Measurements from ENCODE around the gene TBC1D8.

The TBC1D8 gene

GRCh38 chr2:101135412-101136296, 15.5 kb downstream of the TBC1D8 start:
- H3K4me3 ChIP-seq (ENCODE audit: low read depth, low read length): no peak overlapping the region
- DNase-seq (ENCODE audit: low read depth): no peak
- no peak for TF ChIP-seq POLR2A (IDR thresholded peaks at IDR 0.05; ENCODE audit: extremely low read depth, insufficient read length)
- TF ChIP-seq MAX (IDR thresholded peaks at IDR 0.05; ENCODE audit: low read depth, low read length): no peak
- TF ChIP-seq MYC (IDR thresholded peaks at IDR 0.05; ENCODE audit: low read depth, low read length): no peak
- TF ChIP-seq, protein P1, sequence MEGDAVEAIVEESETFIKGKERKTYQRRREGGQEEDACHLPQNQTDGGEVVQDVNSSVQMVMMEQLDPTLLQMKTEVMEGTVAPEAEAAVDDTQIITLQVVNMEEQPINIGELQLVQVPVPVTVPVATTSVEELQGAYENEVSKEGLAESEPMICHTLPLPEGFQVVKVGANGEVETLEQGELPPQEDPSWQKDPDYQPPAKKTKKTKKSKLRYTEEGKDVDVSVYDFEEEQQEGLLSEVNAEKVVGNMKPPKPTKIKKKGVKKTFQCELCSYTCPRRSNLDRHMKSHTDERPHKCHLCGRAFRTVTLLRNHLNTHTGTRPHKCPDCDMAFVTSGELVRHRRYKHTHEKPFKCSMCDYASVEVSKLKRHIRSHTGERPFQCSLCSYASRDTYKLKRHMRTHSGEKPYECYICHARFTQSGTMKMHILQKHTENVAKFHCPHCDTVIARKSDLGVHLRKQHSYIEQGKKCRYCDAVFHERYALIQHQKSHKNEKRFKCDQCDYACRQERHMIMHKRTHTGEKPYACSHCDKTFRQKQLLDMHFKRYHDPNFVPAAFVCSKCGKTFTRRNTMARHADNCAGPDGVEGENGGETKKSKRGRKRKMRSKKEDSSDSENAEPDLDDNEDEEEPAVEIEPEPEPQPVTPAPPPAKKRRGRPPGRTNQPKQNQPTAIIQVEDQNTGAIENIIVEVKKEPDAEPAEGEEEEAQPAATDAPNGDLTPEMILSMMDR (IDR thresholded peaks at IDR 0.05; ENCODE audit: low read depth, low read length): no peak

DNA sequence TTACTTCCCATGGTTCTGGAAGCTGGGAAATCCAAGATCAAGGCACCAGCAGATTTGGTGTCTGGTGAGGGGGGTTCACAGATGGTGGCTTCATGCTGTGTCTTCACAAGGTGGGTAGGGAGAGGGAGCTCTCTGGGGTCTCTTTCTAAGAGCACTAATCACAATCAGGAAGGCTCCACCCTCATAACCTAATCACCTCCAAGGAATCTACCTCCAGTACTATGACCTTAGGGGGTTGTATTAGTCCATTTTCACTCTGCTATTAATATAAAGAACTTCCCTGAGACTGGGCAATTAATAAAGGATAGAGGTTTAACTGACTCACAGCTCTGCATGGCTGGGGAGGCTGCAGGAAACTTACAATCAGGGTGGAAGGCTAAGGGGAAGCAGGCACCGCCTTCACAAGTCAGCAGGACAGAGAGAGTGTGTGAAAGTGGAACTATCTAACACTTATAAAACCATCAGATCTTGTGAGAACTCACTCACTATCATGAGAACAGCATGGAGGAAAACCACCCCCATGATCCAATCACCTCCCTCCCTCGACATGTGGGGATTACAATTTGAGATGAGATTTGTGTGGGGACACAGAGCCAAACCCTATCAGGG, 17.6 kb downstream of the TBC1D8 start:
- TF ChIP-seq POLR2A (IDR thresholded peaks at IDR 0.05; ENCODE audit: extremely low read depth, insufficient read length): no peak
- TF ChIP-seq MAX (IDR thresholded peaks at IDR 0.05; ENCODE audit: low read depth, low read length): no peak
- TF ChIP-seq, protein P1 (IDR thresholded peaks at IDR 0.05; ENCODE audit: low read depth, low read length): no peak
- no peak for TF ChIP-seq MYC (IDR thresholded peaks at IDR 0.05; ENCODE audit: low read depth, low read length)
- no peak overlapping the region for H3K4me3 ChIP-seq (ENCODE audit: low read depth, low read length)
- DNase-seq (ENCODE audit: low read depth): no peak

- H3K4me3 ChIP-seq (ENCODE audit: low read depth, low read length): no peak overlapping the region
- DNase-seq (ENCODE audit: low read depth): no peak
- TF ChIP-seq, protein P1 (IDR thresholded peaks at IDR 0.05; ENCODE audit: low read depth, low read length): no peak
- TF ChIP-seq MYC (IDR thresholded peaks at IDR 0.05; ENCODE audit: low read depth, low read length) (no peak), POLR2A (IDR thresholded peaks at IDR 0.05; ENCODE audit: extremely low read depth, insufficient read length) (no peak), MAX (IDR thresholded peaks at IDR 0.05; ENCODE audit: low read depth, low read length) (no peak)
Measured at GRCh38 chr2:101132202-101132601, 19.0 kb downstream of the TBC1D8 start.

DNA sequence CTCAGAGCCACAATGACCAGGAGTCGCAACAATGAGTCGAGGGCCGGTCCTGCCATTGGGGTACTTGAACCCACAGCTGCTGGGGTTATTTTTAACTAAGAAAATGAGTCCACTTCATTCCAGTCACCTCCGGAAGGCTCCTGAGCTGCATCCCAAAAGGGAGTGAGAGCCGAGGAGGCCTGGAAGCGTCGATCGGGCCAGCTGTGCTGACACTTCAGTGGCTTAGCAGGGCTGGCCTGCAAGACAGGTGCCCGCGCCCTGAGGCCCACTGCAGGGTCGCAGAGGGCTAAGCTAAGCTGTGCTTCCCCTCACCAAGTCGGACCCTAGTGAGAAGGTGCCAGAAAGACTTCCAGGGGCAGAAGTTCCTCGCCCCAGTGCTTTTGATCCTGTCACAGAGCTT, 21.1 kb downstream of the TBC1D8 start:
- DNase-seq (ENCODE audit: low read depth): no peak
- no peak overlapping the region for H3K4me3 ChIP-seq (ENCODE audit: low read depth, low read length)
- TF ChIP-seq, protein P1 (IDR thresholded peaks at IDR 0.05; ENCODE audit: low read depth, low read length): no peak
- TF ChIP-seq POLR2A (IDR thresholded peaks at IDR 0.05; ENCODE audit: extremely low read depth, insufficient read length): no peak
- no peak for TF ChIP-seq MYC (IDR thresholded peaks at IDR 0.05; ENCODE audit: low read depth, low read length)
- TF ChIP-seq MAX (IDR thresholded peaks at IDR 0.05; ENCODE audit: low read depth, low read length): no peak

GRCh38 chr2:101127319-101128056, 23.7 kb downstream of the TBC1D8 start:
- no peak overlapping the region for H3K4me3 ChIP-seq (ENCODE audit: low read depth, low read length)
- TF ChIP-seq, protein P1 (IDR thresholded peaks at IDR 0.05; ENCODE audit: low read depth, low read length): no peak
- no peak for TF ChIP-seq MYC (IDR thresholded peaks at IDR 0.05; ENCODE audit: low read depth, low read length)
- TF ChIP-seq POLR2A (IDR thresholded peaks at IDR 0.05; ENCODE audit: extremely low read depth, insufficient read length): no peak
- TF ChIP-seq MAX (IDR thresholded peaks at IDR 0.05; ENCODE audit: low read depth, low read length): no peak
- DNase-seq (ENCODE audit: low read depth): no peak

Measured in NB4 (cell line).